Measurements from ENCODE around the gene NOBOX.
"Not testable (repeated sequence)": the region's sequence is repeated elsewhere in the genome, so short reads cannot be mapped to it uniquely, and the experiment has no call there.

NOBOX gene

GRCh38 chr7:144403649-144404061 lies at the start of gene NOBOX:
Gene NOBOX (minus strand): TSS chr7:144403693.
- DNase-seq, result no peak

GRCh38 chr7:144452064-144452463 lies 48.6 kb upstream of the NOBOX start:
- no peak for DNase-seq

- no peak for DNase-seq
Measured at GRCh38 chr7:144445590-144445989, 42.1 kb upstream of the NOBOX start.

GRCh38 chr7:144439717-144440205 lies 36.3 kb upstream of the NOBOX start:
- DNase-seq, result no peak

- DNase-seq, result no peak
Measured at GRCh38 chr7:144438759-144439158, 35.3 kb upstream of the NOBOX start.

GRCh38 chr7:144437370-144438191 lies 34.1 kb upstream of the NOBOX start:
- peak in 1 of 2 experiments; percentile 34 for DNase-seq

- no peak for DNase-seq
Measured at GRCh38 chr7:144436500-144436899, 33.0 kb upstream of the NOBOX start.

GRCh38 chr7:144428431-144428830 lies 24.9 kb upstream of the NOBOX start:
- DNase-seq, result no peak

- DNase-seq, result not testable (repeated sequence)
Measured at GRCh38 chr7:144427539-144427938, 24.0 kb upstream of the NOBOX start.

GRCh38 chr7:144418931-144419330 lies 15.4 kb upstream of the NOBOX start:
- not testable (repeated sequence) for DNase-seq

- DNase-seq, result no peak
Measured at GRCh38 chr7:144416341-144416740, 12.8 kb upstream of the NOBOX start.

- no peak for DNase-seq
Measured at GRCh38 chr7:144415858-144416257, 12.4 kb upstream of the NOBOX start.

- DNase-seq, result no peak
Measured at GRCh38 chr7:144414815-144415214, 11.3 kb upstream of the NOBOX start.

GRCh38 chr7:144410441-144410840 lies 6.9 kb upstream of the NOBOX start:
- no peak for DNase-seq

- no peak for DNase-seq
Measured at GRCh38 chr7:144408121-144408520, 4.6 kb upstream of the NOBOX start.

- no peak for DNase-seq
Measured at GRCh38 chr7:144407266-144407931, 3.9 kb upstream of the NOBOX start.

- DNase-seq, result no peak
Measured at GRCh38 chr7:144404946-144405345, 1.5 kb upstream of the NOBOX start.

- no peak for DNase-seq
Measured at GRCh38 chr7:144403102-144403501, 391 bp downstream of the NOBOX start.

GRCh38 chr7:144401490-144401889 lies 2.0 kb downstream of the NOBOX start:
- no peak for DNase-seq

- no peak for DNase-seq
Measured at GRCh38 chr7:144399946-144400345, 3.5 kb downstream of the NOBOX start.

- DNase-seq, result no peak
Measured at GRCh38 chr7:144398911-144399310, 4.6 kb downstream of the NOBOX start.

- DNase-seq, result no peak
Measured at GRCh38 chr7:144398291-144398690, 5.2 kb downstream of the NOBOX start.

GRCh38 chr7:144397086-144397485 lies 6.4 kb downstream of the NOBOX start:
- no peak for DNase-seq

GRCh38 chr7:144391823-144392255 lies 11.7 kb downstream of the NOBOX start:
- DNase-seq, result peak; percentile 2 to 47

Measured in NCI-H446 (cell line).